GM15510 (cell line): Measurements from ENCODE around the gene PRKCQ.

ENCODE experiments used
- POLR2A ChIP-seq: IDR thresholded peaks from 3 replicates; pipeline ENCODE4 v1.6.1; 2011; ENCODE audit warnings: borderline replicate concordance; ENCODE audit not compliant: insufficient read length; ENCODE audit errors: extremely low read depth

PRKCQ gene

DNA sequence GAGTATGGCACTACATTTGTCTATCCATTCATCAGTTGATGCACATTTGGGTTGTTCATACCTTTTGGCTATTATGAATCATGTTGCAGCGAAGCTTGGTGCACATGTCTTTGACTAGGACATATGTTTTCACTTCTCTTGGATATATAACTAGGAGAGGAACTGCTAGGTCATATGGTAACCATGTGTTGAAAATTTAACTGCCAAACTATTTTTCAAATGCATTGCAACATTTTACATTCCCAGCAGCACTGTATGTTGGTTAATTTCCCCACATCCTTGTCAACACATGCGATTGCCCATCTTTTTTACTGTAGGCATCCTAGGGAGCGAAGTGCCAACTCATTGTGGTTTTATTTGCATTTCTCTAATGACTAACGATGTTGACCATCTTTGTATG is 183.4 kb downstream of the PRKCQ start:
- TF ChIP-seq POLR2A: no peak

DNA sequence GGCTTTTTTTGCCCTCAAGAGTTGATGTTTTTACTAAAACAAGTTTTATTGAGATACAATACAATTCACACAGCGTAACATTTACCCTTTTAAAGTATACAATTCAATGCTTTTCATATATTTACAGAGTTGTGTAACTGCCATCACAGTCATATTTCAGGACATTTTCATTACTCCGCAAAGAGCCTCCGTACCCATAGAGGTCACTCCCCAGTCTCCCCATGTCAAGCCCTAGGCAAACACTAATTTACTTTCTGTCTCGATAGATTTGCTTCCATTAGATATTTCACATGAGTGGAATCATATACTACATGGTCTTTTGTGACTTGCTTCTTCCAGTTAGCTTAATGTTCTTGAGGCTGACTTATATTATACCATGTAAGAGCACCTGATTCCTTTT is 183.8 kb downstream of the PRKCQ start:
- no peak for TF ChIP-seq POLR2A

DNA sequence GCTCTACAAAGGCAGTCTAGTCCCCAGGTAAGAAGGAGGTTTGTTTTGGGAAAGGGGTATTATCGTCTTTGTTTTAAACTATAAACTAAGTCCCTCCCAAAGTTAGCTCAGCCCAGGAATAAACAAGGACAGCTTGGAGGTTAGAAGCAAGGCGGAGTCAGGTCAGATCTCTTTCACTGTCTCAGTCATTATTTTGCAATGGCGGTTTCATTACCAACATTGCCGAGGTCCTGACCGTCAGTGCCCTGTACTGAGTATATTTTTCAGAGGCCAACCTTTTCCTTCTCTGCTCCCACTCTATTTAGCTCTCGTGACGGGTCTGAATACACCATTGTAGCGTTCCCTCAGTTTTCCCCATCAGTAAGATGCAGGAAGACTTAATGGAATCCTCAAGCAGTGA is 184.5 kb downstream of the PRKCQ start:
- TF ChIP-seq POLR2A: no peak

DNA sequence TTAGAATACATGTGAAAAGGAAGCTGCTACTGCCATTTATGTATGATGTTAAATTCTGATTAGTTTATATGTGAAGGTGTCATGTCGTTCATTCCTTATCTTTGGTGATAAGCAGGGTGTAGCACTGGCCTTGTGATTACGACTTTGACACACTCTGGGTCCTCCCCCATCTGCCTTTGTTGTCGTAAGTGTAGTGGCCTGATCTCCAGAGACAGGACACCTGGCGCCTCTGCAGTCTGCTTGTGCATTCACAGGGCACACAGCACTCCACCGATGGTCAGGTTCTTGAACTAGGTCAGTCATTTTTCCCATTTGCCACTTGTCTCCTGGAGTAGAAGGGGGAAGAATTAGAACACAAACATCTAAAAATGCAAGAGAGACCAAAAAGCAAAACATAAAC is 186.0 kb downstream of the PRKCQ start:
- no peak for TF ChIP-seq POLR2A

DNA sequence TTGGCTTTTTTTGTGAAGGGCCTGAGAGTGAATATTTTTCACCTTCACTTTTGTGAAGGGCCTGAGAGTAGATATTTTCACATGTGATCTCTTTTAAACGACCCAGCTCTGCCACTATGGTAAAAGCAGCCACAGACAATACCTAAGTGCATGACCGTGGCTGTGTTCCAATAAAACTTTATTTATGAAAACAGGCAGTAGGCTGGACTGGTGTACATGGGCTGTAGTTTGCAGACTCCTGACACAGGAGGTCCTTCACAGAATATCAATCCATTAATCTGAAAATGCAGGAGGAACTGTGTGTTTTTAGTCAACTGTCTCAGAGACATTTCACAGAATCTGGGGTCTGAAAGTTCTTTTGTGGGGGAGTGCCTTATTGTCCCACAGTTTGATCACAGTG is 186.9 kb downstream of the PRKCQ start:
- TF ChIP-seq POLR2A: no peak

DNA sequence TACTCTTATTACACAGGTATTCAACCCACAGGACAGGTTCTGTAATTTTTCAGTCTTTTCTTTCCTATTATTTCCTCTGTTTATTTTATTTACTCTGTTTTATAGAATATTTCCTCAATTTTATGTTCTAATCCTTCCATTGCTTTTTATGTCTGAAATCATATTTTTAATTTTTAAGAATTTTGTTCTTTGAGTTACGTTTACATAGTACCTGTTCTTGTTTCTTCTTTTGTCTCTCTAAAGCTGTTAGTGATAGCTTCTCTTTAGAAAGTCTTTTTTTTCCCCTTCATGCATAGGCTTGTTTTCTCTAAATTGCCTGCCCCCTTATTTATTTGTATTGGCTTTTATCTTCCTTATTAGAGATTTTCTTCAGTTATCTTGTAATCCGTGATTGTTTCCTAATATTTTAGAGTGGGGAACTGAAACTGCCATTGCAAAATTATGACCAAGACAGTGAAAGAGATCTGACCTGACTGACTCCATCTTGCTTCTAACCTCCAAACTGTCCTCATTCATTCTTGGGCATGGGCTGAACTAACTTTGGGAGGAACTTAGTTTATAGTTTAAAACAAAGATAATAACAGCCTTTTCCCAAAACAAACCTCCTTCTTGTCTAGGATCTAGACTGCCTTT is 189.7 kb downstream of the PRKCQ start:
- TF ChIP-seq POLR2A: no peak

DNA sequence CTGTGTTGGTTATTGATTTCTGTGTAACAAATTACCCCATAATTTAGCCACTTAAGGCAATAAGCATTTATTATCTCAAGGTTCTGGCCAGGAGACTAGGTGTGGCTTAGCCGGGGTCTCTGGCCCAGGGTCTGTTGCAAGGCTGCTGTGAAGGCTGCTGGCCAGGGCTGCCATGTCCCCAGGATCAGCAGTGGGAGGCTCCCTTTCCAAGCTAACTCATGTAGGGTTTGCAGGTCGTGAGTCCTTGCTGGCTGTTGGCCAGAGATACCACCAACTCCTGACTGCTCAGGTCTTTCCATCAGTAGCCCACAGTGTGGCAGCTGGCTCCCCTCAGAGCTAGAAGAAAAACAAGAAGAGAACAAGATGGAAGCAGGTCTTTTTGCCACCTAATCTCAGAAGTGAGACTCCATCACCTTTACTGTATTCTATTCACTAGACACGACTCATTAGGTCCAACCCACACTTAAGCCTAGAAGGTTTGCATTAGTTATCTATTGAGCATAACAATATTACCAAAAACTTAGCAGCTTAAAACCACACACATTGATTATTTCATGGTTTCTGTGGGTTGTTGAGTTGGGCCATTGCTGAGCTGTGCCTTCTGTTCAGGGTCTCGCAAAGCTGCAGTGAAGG is 191.7 kb downstream of the PRKCQ start:
- TF ChIP-seq POLR2A: no peak

DNA sequence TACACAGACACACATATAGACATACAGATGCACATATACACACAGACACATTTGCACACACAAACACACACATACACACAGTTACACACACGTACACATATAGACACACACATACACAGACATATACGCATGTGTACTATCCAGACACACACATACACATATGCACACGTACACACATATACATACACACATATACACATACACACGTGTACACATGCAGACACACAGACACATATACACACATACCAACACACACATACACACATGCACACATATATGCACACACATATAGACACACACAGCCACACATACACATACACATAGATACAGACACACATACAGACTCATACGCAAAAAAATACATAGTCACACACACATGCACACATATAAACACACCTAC is 193.1 kb downstream of the PRKCQ start:
- no peak for TF ChIP-seq POLR2A

DNA sequence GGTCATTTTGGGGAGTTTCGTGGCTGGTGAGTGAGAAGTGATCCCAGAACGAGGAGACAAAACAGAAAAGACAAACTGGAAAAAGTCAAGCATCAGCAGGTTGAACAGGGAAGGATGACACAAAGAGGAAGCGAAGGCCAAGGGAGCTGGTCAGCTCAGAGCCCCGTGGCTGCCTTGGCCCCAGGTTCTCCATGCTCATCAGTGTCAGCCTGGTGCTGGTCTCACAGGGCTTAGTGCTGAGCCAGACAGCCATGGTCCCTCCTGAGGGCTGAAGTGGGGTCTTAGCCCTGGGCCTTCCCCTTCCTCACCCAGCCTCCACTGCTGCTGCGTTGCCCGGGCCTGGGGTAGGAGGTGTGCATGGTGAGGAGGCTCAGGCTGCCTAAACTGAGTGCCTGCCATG is 193.7 kb downstream of the PRKCQ start:
- TF ChIP-seq POLR2A: no peak

DNA sequence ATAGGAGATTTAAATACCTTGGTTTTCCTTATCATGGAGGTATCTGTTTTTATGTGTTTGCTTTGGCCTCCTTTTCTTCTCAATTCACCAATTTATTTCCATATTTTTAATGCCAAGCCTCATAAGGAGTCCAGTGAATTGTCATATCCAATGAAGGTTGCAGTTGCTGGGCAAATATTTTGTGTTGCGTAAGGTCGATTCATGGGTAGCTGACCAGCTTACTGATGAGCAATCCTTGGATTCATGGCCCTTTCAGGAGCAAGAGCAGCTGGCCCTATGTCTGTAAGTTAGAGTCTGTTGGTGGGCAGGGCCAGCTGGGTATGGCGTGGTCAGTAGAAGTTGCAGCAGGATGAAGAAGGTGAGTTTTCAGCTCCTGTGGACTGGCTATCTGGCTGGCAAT is 194.4 kb downstream of the PRKCQ start:
- TF ChIP-seq POLR2A: no peak

DNA sequence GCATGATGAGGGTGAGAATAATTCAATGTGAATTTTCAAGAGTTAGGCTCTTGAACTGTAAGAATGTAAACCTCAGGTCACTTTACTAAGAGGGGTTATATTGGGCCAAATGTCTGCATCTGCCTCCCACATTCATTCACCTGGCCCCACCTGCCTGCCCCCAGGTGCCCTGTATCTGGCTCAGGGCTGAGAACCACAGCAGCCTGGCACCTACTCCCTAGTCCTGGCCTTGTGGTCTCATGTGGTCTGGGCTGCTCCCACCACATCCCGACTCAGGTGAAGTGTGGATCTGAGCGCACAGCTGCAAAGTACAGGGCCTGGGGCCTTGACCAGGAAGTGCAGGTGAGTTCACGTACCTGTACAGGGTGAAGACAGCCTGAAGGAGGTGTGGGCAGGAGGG is 195.2 kb downstream of the PRKCQ start:
- TF ChIP-seq POLR2A: no peak

DNA sequence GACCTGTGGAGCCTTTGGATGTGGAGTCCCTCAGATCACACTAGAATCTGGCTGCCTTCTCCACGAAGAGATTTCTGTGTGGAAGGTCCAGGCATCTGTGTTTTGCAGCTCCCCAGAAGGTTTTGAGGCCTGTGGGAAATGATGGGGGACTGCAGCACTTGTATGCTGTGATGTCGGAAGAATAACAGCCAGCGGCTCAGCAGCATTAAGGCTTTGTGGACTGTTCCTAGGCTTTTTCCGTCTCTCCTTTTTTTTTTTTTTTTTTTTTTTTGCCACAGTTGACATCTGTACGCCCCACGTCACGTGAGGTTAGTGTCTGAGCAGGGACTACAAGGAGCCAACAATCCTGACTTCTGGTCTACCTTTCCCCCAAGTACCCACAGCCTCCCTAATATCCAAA is 196.0 kb downstream of the PRKCQ start:
- TF ChIP-seq POLR2A: no peak

DNA sequence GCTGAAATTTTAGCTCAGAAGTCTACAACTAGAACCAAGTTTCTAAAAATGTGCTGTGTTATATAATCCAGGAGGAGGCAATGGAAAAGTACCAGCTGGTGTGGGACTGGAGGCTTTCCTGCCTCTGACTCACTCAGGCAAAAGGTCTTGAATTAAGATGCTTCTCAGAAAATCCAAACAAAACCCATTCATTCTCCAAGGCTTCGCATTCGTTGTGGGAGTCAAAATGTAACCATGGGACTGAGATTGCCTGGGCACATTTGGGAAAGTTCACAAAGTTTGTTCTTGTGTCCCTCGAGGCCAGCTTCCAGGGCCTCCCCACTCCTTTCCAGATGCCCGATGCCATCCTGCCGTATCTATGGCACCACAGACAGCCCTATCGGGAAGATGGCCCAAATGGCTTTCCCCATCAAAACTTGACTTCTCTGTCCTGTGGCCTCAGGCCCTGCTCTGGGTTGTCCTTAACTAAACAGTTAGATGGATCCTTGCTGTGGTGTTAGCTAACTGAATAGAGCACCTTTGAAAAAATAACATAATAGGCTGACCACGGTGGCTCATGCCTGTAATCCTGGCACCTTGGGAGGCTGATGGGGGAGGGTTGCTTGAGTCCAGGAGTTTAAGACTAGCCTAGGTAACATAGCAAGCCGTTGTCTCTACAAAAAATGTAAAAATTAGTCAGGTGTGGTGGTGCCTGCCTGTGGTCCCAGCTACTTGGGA is 196.8 kb downstream of the PRKCQ start:
- TF ChIP-seq POLR2A: no peak

DNA sequence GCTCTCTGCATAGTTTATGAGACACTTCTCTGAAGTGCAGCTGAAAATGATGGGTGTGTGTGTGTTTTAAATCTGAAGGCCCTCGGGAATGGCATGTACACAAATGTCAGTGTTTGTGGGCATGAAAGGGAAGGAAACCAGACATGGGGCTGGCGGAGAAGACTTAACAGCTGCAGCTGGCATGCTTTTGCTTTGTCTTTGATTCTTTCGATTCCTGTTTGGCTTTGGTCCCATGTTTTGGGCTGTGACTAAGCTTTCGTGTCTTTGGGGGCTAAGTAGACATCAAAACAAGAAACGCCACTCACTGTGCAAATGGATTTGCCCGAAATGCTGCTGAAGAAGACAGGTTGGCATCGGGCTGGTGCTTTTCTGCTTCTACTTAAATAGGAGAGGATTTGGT is 198.0 kb downstream of the PRKCQ start:
- no peak for TF ChIP-seq POLR2A

DNA sequence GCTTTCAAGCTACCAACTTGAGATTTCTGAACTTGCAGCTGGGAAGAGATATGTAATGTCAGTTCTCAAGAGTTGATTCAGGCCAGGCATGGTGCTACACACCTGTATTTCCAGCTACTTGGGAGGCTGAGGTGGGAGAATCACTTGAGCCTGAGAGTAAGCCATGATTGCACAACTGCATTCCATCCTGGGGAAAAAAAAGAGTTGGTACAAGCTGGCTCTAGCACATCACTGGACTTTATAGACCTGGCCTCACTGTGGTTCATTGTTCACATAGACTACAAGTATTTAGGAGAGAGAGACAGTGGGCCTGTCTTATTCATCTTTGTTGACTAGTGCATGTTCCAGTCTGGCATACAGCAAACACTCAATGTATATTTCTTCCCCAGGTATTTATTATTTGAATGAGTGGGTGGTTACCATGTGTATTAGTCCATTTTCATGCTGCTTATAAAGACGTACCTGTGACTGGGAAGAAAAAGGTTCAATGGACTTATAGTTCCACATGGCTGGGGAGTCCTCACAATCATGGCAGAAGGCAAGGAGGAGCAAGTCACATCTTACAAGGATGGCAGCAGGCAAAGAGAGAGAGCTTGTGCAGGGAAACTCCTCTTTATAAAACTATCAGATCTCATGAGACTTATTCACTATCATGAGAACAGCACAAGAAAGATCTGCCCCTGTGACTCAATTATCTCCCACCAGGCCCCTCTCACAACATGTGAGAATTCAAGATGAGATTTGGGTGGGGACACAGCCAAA is 200.9 kb downstream of the PRKCQ start:
- no peak for TF ChIP-seq POLR2A
